Fibroblast of mammary gland (primary cell): Measurements from ENCODE around the gene SLK.

ENCODE experiments used
- DNase-seq: peaks from one replicate; pipeline ENCODE4 v3.0.0-alpha.2; 2010; ENCODE audit warnings: low read depth
- H3K4me3 ChIP-seq: 2 replicates; pipeline ENCODE4 v1.5.1; 2011; ENCODE audit warnings: low read depth, mild to moderate bottlenecking, low read length, moderate library complexity; ENCODE audit not compliant: control insufficient read depth
- CTCF ChIP-seq: conservative IDR thresholded peaks from 2 replicates; pipeline ENCODE4 v1.5.1; 2011; ENCODE audit warnings: low read depth, low read length, inconsistent platforms; ENCODE audit not compliant: control insufficient read depth, insufficient read depth

The SLK gene

GRCh38 chr10:104069613-104070012 lies 102.7 kb downstream of the SLK start:
- no peak overlapping the region for H3K4me3 ChIP-seq
- DNase-seq, result no peak
- TF ChIP-seq CTCF, result no peak

- no peak overlapping the region for H3K4me3 ChIP-seq
- peak; percentile 19 for DNase-seq
- no peak for TF ChIP-seq CTCF
Observed at GRCh38 chr10:104072786-104073185, 105.8 kb downstream of the SLK start.

- DNase-seq, result no peak
- no peak for TF ChIP-seq CTCF
- no peak overlapping the region for H3K4me3 ChIP-seq
Observed at GRCh38 chr10:104074505-104074904, 107.6 kb downstream of the SLK start.

GRCh38 chr10:104076743-104077160 lies 109.8 kb downstream of the SLK start:
- peak; percentile 21 for DNase-seq
- TF ChIP-seq CTCF, result no peak
- no peak overlapping the region for H3K4me3 ChIP-seq

- DNase-seq, result no peak
- no peak overlapping the region for H3K4me3 ChIP-seq
- no peak for TF ChIP-seq CTCF
Observed at GRCh38 chr10:104077247-104077646, 110.3 kb downstream of the SLK start.

GRCh38 chr10:104077663-104078151 lies 110.8 kb downstream of the SLK start:
- H3K4me3 ChIP-seq, result no peak overlapping the region
- no peak for TF ChIP-seq CTCF
- no peak for DNase-seq
